ENCODE measurements around the gene RRBP1.

- TF ChIP-seq POLR2AphosphoS5 (IDR thresholded peaks at IDR 0.05; ENCODE audit: low read depth, low read length) (no peak), REST (IDR thresholded peaks at IDR 0.05; ENCODE audit: insufficient read depth in 1 of 2, low read depth in 2 of 2, low read length in 2 of 2) (no peak), SIN3A (IDR thresholded peaks at IDR 0.05; ENCODE audit: borderline replicate concordance, insufficient read depth, low read length) (no peak), TAF1 (IDR thresholded peaks at IDR 0.05; ENCODE audit: borderline replicate concordance, insufficient read depth, low read length) (no peak), FOXP2 (optimal IDR thresholded peaks at IDR 0.05; ENCODE audit: borderline replicate concordance, extremely low read depth, extremely low read length, insufficient read depth) (no peak)
Observed at GRCh38 chr20:17627101-17627955, 54.7 kb downstream of the RRBP1 start.
